ENCODE results near the gene RABIF.
"Not testable (repeated sequence)": the region's sequence is repeated elsewhere in the genome, so short reads cannot be mapped to it uniquely, and the experiment has no call there.

The RABIF gene

DNA sequence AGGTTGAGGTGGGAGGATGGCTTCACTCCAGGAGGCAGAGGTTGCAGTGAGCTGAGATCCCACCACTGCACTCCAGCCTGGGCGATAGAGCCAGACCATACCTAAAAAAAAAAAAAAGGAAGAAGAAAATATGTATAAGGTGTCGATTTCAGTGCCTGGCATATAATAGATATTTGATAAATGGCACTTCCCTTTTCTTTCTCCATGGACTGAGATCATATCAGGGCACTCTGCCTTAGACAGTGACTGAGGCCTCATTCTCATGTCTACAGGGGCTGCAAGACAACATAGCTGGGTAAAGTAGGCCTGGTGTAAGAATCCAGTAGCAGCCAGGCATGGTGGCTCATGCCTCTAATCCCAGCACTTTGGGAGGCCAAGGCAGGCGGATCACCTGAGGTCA, 57.0 kb downstream of the RABIF start:
- DNase-seq = no peak

DNA sequence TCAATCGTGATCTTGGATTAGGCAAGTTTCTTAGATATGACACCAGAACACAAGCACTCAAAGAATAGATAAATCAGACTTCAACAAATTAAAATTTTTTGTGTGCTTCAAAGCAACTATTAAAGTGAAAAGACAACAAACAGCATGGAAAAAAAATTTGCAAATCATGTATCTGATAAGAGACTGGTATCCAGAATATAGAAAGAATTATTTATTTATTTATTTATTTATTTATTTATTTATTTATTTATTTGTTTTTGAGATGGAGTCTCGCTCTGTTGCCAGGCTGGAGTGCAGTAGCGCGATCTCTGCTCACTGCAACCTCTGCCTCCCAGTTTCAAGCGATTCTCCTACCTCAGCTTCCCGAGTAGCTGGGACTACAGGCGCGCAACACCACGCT, 59.7 kb downstream of the RABIF start:
- DNase-seq = not testable (repeated sequence)
